ENCODE measurements around the gene SLC6A7. TPM values are rescaled to one million over a fixed set of nuclear protein-coding genes. Genes with fewer than 3 reads are reported as not detected.

Gene SLC6A7
- total RNA-seq, 2 experiments from 2014 or later = not detected

DNA sequence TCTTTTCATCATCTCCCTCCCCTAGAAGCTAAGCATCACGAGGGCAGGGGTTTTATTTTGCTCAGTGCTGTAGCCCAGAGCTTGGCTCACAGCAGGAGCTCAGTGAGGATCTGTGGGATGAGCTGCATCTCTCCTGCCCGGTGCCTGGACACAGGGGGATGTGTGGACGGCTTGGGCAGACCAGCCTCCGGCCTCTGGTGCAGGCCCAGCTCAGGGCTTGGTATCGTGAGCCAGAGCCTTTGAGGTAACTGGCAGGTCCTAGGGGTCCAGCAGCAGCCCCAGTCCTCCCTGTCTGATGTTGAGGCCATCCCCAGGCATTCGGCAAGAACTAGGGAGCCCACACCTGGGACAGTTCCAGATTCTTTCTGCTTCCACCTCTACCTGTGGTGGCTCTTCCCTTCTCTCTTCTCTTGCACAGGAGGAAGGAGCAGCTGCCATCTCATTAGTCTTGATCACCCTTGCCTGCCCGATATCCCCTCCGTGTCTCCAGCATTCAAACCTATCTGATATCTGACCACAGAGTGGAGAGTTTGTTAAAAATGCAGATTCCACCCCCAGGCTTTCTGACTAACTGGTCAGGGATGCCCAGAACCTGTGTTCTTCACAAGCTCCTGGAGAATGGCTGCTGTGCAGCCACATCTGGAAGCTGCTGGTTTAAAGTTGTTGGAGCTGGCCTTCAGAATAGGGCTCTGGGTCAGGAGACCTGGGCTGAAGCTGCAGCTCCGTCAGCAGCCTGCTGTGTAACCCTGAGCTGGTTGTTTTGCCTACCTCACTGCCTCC, 7.9 kb upstream of the SLC6A7 start:
- Mint-ChIP-seq H3K27me3 (peaks cover 19% of the 10 kb centered on the region), H3K36me3 (no peaks in the 10 kb centered on the region), H3K4me3 (no peak overlapping the region), H3K9me3 (no peaks in the 10 kb centered on the region), H3K4me1 (no peaks in the 10 kb centered on the region), H3K27ac (no peak overlapping the region)
- DNase-seq (no peak), ATAC-seq (ENCODE audit: low read depth) (no peak)
- POLR2A ChIA-PET = no interaction called here

DNA sequence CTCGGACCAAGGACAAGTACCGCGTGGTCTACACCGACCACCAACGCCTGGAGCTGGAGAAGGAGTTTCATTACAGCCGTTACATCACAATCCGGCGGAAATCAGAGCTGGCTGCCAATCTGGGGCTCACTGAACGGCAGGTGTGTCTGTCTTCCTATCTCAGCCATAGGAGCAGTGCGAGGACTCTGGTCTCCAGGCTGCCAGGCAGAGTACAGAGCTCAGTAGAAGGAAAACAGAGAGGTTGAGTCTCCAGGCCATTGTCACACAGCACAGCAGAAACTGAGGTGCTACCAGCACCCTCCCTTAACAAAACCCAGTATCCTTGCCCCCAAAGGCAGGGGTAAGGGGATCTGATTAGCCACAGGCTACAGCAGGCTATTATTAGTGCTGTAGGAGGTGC, 7.1 kb upstream of the SLC6A7 start:
- no peaks in the 10 kb centered on the region for H3K9me3 Mint-ChIP-seq
- H3K4me3 Mint-ChIP-seq = no peak overlapping the region
- DNase-seq = no peak
- no peaks in the 10 kb centered on the region for H3K36me3 Mint-ChIP-seq
- ATAC-seq (ENCODE audit: low read depth) = no peak
- H3K4me1 Mint-ChIP-seq = no peaks in the 10 kb centered on the region
- H3K27me3 Mint-ChIP-seq = peaks cover 25% of the 10 kb centered on the region
- no peak overlapping the region for H3K27ac Mint-ChIP-seq
- POLR2A ChIA-PET = no interaction called here

DNA sequence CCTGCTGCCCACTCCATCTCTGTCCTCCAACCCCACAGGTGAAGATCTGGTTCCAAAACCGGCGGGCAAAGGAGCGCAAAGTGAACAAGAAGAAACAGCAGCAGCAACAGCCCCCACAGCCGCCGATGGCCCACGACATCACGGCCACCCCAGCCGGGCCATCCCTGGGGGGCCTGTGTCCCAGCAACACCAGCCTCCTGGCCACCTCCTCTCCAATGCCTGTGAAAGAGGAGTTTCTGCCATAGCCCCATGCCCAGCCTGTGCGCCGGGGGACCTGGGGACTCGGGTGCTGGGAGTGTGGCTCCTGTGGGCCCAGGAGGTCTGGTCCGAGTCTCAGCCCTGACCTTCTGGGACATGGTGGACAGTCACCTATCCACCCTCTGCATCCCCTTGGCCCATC, 6.4 kb upstream of the SLC6A7 start:
- H3K4me3 Mint-ChIP-seq = no peak overlapping the region
- peaks cover 32% of the 10 kb centered on the region for H3K27me3 Mint-ChIP-seq
- ATAC-seq (ENCODE audit: low read depth) (no peak), DNase-seq (no peak)
- POLR2A ChIA-PET = no interaction called here
- no peak overlapping the region for H3K27ac Mint-ChIP-seq
- H3K36me3 Mint-ChIP-seq = no peaks in the 10 kb centered on the region
- H3K9me3 Mint-ChIP-seq = no peaks in the 10 kb centered on the region
- H3K4me1 Mint-ChIP-seq = no peaks in the 10 kb centered on the region

DNA sequence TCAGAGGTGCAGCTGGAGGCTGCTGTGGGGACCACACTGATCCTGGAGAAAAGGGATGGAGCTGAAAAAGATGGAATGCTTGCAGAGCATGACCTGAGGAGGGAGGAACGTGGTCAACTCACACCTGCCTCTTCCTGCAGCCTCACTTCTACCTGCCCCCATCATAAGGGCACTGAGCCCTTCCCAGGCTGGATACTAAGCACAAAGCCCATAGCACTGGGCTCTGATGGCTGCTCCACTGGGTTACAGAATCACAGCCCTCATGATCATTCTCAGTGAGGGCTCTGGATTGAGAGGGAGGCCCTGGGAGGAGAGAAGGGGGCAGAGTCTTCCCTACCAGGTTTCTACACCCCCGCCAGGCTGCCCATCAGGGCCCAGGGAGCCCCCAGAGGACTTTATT, 5.9 kb upstream of the SLC6A7 start:
- no peak for DNase-seq
- Mint-ChIP-seq H3K9me3 (no peaks in the 10 kb centered on the region), H3K27ac (no peak overlapping the region), H3K4me1 (no peaks in the 10 kb centered on the region), H3K27me3 (peaks cover 34% of the 10 kb centered on the region), H3K4me3 (no peak overlapping the region), H3K36me3 (no peaks in the 10 kb centered on the region)
- POLR2A ChIA-PET = no interaction called here
- no peak for ATAC-seq (ENCODE audit: low read depth)

DNA sequence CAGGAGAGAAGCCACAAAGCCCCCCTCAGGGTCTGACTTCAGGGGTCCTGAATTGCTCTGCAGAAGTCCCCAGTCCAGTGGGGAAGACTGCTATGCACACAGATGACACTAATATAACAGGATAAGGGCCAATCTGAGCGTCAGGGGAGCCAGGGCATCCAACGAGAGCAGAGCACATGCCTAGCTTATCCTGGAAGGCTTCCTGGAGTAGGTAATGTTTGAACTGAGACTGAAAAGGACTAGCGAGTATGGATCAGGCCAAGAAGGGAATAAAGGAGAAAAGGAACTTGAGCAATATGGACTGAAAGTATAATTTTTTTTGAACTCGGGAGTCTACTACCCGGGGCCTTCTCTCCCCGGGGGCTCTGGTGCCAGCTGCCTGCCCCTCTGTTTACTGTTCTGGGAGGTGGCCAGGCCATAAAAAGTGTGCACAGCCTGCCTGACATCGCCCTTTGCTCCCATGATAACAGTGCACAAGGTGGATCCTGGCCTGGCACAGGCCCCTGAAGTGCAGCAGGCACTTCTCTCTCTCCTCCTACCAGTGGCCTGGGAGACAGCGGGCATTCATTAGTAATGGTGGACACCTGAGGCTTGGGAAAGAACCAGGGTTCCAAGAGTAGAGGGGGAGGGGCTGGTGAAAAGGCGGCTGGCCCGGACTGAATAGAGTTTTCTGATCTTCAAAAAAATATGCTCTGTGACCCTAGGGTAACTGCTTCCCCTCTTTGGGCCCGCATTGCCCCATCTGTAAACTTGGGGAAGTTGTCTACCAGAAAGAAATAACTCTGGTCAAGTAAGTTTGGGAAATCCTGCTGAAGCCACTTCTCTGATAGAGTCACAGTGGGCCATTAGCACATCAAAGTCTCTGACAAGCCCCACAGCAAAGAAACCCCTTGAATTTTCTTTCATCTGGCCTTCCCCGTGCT, 4.6 kb upstream of the SLC6A7 start:
- Mint-ChIP-seq H3K36me3 (no peaks in the 10 kb centered on the region), H3K27ac (no peak overlapping the region), H3K9me3 (no peaks in the 10 kb centered on the region), H3K4me3 (no peak overlapping the region), H3K4me1 (no peaks in the 10 kb centered on the region), H3K27me3 (peaks cover 43% of the 10 kb centered on the region)
- POLR2A ChIA-PET = no interaction called here
- DNase-seq = no peak
- ATAC-seq (ENCODE audit: low read depth) = no peak

DNA sequence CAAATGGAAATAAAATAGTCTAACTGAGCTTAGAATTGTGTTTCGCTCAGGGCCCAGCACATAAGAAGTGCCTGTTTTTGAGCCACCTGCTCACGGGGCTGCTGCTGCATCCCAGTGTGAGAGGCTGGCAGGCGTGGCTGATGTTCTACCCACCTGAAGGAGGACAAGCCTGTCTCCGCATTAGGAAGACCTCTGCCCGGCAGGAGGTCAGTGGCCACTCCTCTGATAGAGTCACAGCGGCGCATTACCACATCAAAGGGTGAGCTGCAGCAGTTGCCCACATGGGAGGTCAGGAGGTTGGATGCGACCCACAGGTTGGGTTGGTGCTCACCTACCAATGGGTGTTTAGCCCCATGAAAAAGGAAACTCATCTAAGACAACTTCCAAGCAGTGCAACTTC, 3.7 kb upstream of the SLC6A7 start:
- POLR2A ChIA-PET = no interaction called here
- no peak overlapping the region for H3K27ac Mint-ChIP-seq
- no peak overlapping the region for H3K4me3 Mint-ChIP-seq
- no peaks in the 10 kb centered on the region for H3K36me3 Mint-ChIP-seq
- H3K4me1 Mint-ChIP-seq = no peaks in the 10 kb centered on the region
- peaks cover 47% of the 10 kb centered on the region for H3K27me3 Mint-ChIP-seq
- ATAC-seq (ENCODE audit: low read depth) = no peak
- H3K9me3 Mint-ChIP-seq = no peaks in the 10 kb centered on the region
- no peak for DNase-seq

DNA sequence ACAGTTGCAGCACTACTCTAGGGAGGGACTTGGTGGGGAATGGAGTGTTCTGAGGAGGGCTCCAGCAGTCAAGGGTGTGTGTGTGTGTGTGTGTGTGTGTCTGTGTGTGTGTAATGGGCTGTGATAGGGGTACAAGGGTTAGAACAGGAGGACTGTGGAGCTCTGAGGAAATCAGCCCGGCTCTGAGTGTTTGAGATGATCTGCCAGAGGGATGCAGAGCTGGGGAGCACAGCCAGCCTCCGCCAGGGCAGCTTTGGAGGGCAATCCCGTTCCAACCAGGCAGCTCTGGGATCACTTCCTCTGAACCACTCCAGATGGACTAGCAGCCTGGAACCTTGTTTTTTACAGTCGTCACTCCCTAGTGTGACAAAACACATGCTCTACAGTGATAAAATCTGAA, 3.0 kb upstream of the SLC6A7 start:
- ATAC-seq (ENCODE audit: low read depth) = no peak
- no peak overlapping the region for H3K27ac Mint-ChIP-seq
- peaks cover 53% of the 10 kb centered on the region for H3K27me3 Mint-ChIP-seq

DNA sequence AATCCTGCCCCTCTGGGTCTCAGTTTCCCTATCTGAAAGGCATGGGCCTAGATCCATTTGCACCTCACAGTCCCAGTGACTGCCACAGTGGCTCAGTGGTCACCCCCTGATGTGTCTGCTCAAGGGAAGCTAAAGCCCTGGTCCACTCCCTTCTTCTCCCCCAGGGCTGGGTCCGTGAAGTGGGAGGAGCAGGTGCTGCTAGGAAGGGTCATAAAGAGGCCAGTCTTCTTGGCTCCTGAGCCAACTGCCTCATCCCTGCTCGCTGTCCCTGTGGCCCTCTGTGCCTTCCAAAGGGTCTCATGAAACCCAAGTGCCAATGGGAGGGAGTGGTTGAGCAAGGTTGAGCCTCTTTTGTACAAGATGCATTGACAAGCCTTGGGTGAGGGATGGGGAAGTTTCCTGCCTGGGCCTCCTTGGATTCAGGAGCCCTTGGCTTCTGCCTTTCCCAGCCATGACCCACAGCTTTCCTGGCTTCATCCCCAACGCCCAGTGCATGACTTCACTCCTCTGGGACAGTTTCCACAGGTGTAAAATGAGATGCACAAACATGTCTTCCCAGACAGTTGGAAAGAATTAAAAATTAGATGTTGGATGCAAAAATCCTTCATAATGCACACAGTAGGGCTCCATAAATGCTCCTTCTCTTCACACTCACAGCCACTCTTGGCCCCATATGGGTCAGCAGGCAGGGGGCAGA, 1.6 kb upstream of the SLC6A7 start:
- ATAC-seq (ENCODE audit: low read depth) = no peak
- H3K4me1 Mint-ChIP-seq = no peaks in the 10 kb centered on the region
- no peaks in the 10 kb centered on the region for H3K9me3 Mint-ChIP-seq
- no peak for DNase-seq
- no peak overlapping the region for H3K4me3 Mint-ChIP-seq
- no peak overlapping the region for H3K27ac Mint-ChIP-seq
- no peaks in the 10 kb centered on the region for H3K36me3 Mint-ChIP-seq
- H3K27me3 Mint-ChIP-seq = peaks cover 58% of the 10 kb centered on the region
- POLR2A ChIA-PET = no interaction called here

More for the DNA sequence above, 3.0 kb upstream of the SLC6A7 start:
- Mint-ChIP-seq H3K4me3 (no peak overlapping the region), H3K4me1 (no peaks in the 10 kb centered on the region), H3K9me3 (no peaks in the 10 kb centered on the region), H3K36me3 (no peaks in the 10 kb centered on the region)
- POLR2A ChIA-PET = no interaction called here
- no peak for DNase-seq

DNA sequence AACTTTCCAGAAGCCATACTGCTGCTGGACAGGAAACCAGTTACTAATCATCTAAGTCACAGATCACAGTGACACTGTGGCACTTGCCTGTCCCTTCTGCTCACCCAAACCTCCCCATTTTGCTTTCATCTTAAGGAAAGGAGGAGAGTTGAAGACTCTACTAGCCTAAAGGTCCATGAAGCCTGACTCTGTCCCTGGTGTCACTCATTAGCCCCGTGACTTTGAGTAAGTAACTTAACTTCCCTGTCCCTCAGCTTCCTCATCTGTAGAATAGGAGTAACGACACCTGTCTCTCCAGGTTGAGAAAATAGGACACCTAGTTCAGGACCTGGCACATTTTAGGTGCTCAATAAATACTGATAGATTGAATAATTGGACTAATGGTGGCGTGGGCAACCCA, 536 bp upstream of the SLC6A7 start:
- Mint-ChIP-seq H3K9me3 (no peaks in the 10 kb centered on the region), H3K27me3 (peaks cover 58% of the 10 kb centered on the region), H3K36me3 (no peaks in the 10 kb centered on the region), H3K4me1 (no peaks in the 10 kb centered on the region), H3K27ac (no peak overlapping the region), H3K4me3 (no peak overlapping the region)
- POLR2A ChIA-PET = no interaction called here
- ATAC-seq (ENCODE audit: low read depth) = no peak
- no peak for DNase-seq

DNA sequence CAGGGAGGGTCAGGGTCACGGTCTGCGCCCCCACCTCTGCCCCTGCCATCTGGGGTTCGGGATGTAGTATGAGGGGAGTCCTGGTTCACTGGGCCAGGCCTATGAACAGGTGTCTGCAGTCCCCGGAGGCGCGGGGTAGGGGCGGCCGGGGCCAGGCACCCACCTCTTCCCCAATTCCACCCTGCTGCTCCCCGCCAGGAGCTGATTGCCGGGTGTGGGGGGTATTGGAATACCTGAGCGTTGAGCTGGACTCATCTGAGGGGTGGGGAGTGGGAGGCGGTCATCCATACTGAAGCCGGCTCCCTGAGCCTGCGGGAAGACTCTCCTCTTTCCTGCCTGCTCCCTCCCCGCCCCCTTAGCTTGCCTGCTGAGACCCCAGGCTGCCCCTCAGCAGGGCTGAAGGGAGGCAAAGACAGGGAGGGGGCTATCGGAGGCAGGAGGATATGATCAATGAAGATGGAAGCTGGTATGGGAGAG, 679 bp downstream of the SLC6A7 start:
- Mint-ChIP-seq H3K27ac (no peak overlapping the region), H3K4me3 (no peak overlapping the region), H3K4me1 (no peaks in the 10 kb centered on the region), H3K36me3 (no peaks in the 10 kb centered on the region), H3K9me3 (no peaks in the 10 kb centered on the region), H3K27me3 (peaks cover 59% of the 10 kb centered on the region)
- POLR2A ChIA-PET = no interaction called here
- ATAC-seq (ENCODE audit: low read depth) = no peak
- DNase-seq = no peak

DNA sequence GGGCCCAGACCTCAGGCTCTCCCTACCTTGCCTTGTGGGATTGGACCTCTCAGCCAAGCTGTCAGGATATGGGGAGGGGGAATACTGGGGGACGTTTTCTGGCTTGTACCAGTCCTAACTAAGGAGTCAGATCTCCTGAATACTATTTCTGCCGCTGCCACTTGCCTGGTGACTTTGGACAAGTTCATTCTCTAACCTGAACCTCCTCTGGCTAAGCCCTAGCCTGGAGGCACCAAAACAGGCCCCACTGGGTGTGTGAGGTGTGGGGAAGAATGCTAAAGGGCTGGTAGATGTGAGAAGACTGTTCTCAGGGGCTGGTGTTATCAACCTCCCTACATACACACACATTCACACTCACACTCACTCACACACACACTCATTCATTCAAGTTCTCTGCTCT, 1.1 kb downstream of the SLC6A7 start:
- Mint-ChIP-seq H3K27ac (no peak overlapping the region), H3K4me1 (no peaks in the 10 kb centered on the region), H3K9me3 (no peaks in the 10 kb centered on the region), H3K36me3 (no peaks in the 10 kb centered on the region), H3K27me3 (peaks cover 58% of the 10 kb centered on the region), H3K4me3 (no peak overlapping the region)
- no peak for ATAC-seq (ENCODE audit: low read depth)
- POLR2A ChIA-PET = interaction anchor here (0.7 kb wide), 1 partner anchor 911 kb away, joined by 3 read pairs; no protein-coding TSS in a partner anchor
- DNase-seq = no peak

DNA sequence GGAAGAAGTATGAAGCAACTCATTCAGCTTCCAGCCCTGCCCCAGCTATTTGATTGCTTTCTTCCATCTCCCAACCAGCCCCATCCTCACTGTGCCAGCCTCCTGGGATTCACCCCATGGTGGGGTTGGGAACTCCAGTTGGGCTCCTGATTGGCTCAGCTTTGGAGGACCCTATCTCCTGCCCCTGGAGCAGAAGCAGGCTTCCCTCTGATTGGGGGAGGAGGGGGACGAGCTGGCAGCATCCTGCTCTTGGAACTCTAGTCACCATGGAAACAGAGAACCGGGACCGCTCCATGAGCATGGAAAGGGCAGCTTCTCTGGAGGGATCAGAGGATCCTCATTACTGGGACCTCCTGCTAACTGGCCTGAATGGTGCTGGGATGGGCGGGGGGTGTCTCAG, 2.6 kb downstream of the SLC6A7 start:
- Mint-ChIP-seq H3K36me3 (no peaks in the 10 kb centered on the region), H3K9me3 (no peaks in the 10 kb centered on the region), H3K27me3 (peaks cover 49% of the 10 kb centered on the region), H3K4me1 (no peaks in the 10 kb centered on the region), H3K27ac (no peak overlapping the region), H3K4me3 (no peak overlapping the region)
- no peak for ATAC-seq (ENCODE audit: low read depth)
- no peak for DNase-seq
- POLR2A ChIA-PET = no interaction called here

DNA sequence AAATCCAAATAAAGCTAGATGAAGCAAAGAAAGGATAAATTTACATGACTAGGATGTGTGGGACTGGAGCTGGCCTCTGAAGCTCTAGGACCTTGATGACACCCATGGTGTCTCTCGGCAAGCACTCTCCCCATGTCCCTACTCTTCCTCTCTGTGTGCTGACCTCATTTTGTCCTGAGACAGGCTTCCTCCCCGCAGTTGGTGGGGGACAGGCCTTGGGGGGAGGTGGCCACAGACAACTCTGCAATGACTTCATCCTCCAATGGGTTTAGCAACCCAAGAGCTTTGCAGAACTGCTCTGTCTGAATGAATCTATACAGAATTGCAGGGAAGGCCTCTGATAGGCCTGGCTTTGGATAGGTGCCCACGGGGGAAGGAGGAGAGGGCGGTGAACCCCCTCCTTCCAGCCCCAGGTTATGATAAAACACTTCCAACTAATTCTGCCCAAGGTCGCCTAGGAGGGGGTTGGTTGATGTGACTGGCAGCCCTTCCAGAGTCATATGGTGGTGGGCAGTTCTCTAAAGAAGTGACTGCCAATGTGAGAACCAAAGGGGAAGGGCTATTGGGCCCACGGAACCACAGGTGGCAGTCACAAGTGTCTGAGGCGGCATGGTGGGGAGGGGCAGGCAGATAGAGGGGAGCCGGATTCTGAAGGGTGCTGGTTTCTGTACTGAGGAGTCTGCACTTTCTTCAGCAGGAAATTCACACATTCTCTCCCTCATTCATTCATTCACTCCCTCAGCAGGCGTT, 6.0 kb downstream of the SLC6A7 start:
- no peak for ATAC-seq (ENCODE audit: low read depth)
- POLR2A ChIA-PET = no interaction called here
- no peaks in the 10 kb centered on the region for H3K4me1 Mint-ChIP-seq

More for the DNA sequence above, 6.0 kb downstream of the SLC6A7 start:
- Mint-ChIP-seq H3K4me3 (no peak overlapping the region), H3K27ac (no peak overlapping the region), H3K36me3 (no peaks in the 10 kb centered on the region), H3K9me3 (no peaks in the 10 kb centered on the region), H3K27me3 (peaks cover 37% of the 10 kb centered on the region)
- DNase-seq = no peak

All from activated naive CD8-positive, alpha-beta T cell treated with anti-CD3 and anti-CD28 coated beads, Interleukin-2, amount 10 ng/mL, durations not matched to agents 7 days and 5 days (primary cell).